K562 (cell line): ENCODE results near the gene RBPJL. TPM values are rescaled to one million over a fixed set of nuclear protein-coding genes. Genes with fewer than 3 reads are reported as not detected.

ENCODE experiments used
- ATAC-seq: fragments of 200-7000 bp; cut with Tn5 transposase; 3 replicates; pipeline ENCODE4 v1.9.1; 2020; ENCODE audit warnings: moderate library complexity
- BruUV-seq: library from RNA; stranded (reverse); fragments of 400-500 nt; replicated peaks from 2 replicates; lab custom pipeline; 2021; lab: Mats Ljungman, UMichigan
- CTCF ChIA-PET: fragments of 300-600 bp; formaldehyde crosslinking; extraction: SDS; loops from one replicate; lab custom pipeline; 2021; ENCODE audit warnings: low intra/inter-chr PET ratio; lab: Yijun Ruan, JAX
- POLR2A ChIA-PET: fragments of 300-600, 350-650 bp; sonication (Branson Sonifier 250); formaldehyde crosslinking; extraction: SDS; loops from one replicate; lab custom pipeline; 2021; ENCODE audit warnings: antibody characterized with exemption, inconsistent platforms; lab: Yijun Ruan, JAX
- DNase-seq, 4 experiments: peaks; one replicate each; pipeline versions ENCODE4 v3.0.0 to v3.0.0-alpha.2; 2011 to 2018; ENCODE audit warnings: low spot score in 3 of 4, mixed read lengths in 3 of 4; ENCODE audit errors: extremely low read depth in 1 of 4
- FAIRE-seq: peaks from 2 replicates; lab custom pipeline; 2011; peaks lifted over from hg19 to GRCh38; lab: Jason Lieb, UNC
- H2AFZ ChIP-seq: 2 replicates; pipeline ENCODE4 v1.6.0; 2011; ENCODE audit warnings: low read depth, low read length, control low read depth, inconsistent platforms
- H3K27ac ChIP-seq: fragments of 200-600 bp; 3 replicates; pipeline ENCODE4 v1.8.0; 2011; ENCODE audit warnings: low read depth, mild to moderate bottlenecking, control low read depth, inconsistent platforms, low read length, moderate library complexity, mixed read lengths; ENCODE audit errors: extremely low read depth
- H3K27me3 ChIP-seq, 2 experiments: fragments of 300-600 bp in 1 of 2; 2 replicates in 1 of 2; 3 replicates in 1 of 2; pipeline versions ENCODE4 v1.6.0 to v1.8.0; 2011; ENCODE audit warnings: inconsistent platforms in 2 of 2, low read length in 2 of 2, mild to moderate bottlenecking in 1 of 2, mixed read lengths in 1 of 2, moderate library complexity in 1 of 2; ENCODE audit not compliant: control insufficient read depth in 2 of 2, insufficient read depth in 2 of 2
- H3K36me3 ChIP-seq: fragments of 300-600 bp; 3 replicates; pipeline ENCODE4 v1.8.0; 2011; ENCODE audit warnings: mild to moderate bottlenecking, low read length, inconsistent platforms; ENCODE audit not compliant: control insufficient read depth, insufficient read depth
- H3K4me1 ChIP-seq, 2 experiments: fragments of 200-600 bp in 1 of 2; replicated peaks in 1 of 2; 2 replicates in 1 of 2; 3 replicates in 1 of 2; pipeline versions ENCODE4 v1.5.1 to v1.8.0; 2011; ENCODE audit warnings: inconsistent platforms in 2 of 2, low read length in 2 of 2, mild to moderate bottlenecking in 1 of 2, mixed read lengths in 1 of 2, moderate library complexity in 1 of 2; ENCODE audit not compliant: control insufficient read depth in 2 of 2, insufficient read depth in 2 of 2
- H3K4me2 ChIP-seq: 2 replicates; pipeline ENCODE4 v1.6.1; 2011; ENCODE audit warnings: low read length, control low read depth, inconsistent platforms, mixed read lengths; ENCODE audit not compliant: insufficient read depth
- H3K4me3 ChIP-seq: fragments of 200-600 bp; sonication (generic), shearing (Covaris generic); 2 replicates; pipeline ENCODE4 v1.5.1; 2016; ENCODE audit warnings: control low read depth, inconsistent platforms
- H3K79me2 ChIP-seq: fragments of 200-600 bp; 3 replicates; pipeline ENCODE4 v1.8.0; 2011; ENCODE audit warnings: low read length, inconsistent platforms; ENCODE audit not compliant: control insufficient read depth, insufficient read depth
- H3K9ac ChIP-seq, 2 experiments: 2 replicates each; pipeline versions ENCODE4 v1.6.0 to v1.6.1; 2011; ENCODE audit warnings: low read depth in 2 of 2, low read length in 2 of 2, control low read depth in 1 of 2, inconsistent platforms in 1 of 2, mild to moderate bottlenecking in 1 of 2, mixed read lengths in 1 of 2; ENCODE audit not compliant: insufficient read depth in 1 of 2
- H3K9me1 ChIP-seq: one replicate; pipeline ENCODE4 v1.6.0; 2011; ENCODE audit warnings: inconsistent platforms, mild to moderate bottlenecking, low read length, moderate library complexity; ENCODE audit not compliant: control insufficient read depth, insufficient read depth
- H3K9me3 ChIP-seq: replicated peaks from 2 replicates; pipeline ENCODE4 v1.5.1; 2011; ENCODE audit warnings: low read depth, low read length, inconsistent platforms; ENCODE audit not compliant: control insufficient read depth, insufficient read depth
- H4K20me1 ChIP-seq: replicated peaks from 2 replicates; pipeline ENCODE4 v1.6.1; 2011; ENCODE audit warnings: low read length, inconsistent platforms, mixed read lengths; ENCODE audit not compliant: control insufficient read depth, insufficient read depth
- ARID3A ChIP-seq: IDR thresholded peaks from 2 replicates; pipeline ENCODE4 v1.6.1; 2012; ENCODE audit warnings: low read depth, low read length, improper control_type of control experiment, borderline replicate concordance
- BRD4 ChIP-seq: fragments of 200-600 bp; sonication (generic); IDR thresholded peaks from 2 replicates; pipeline ENCODE4 v1.6.1; 2017; ENCODE audit warnings: inconsistent platforms
- CHAMP1 ChIP-seq: fragments of 450-650 bp; IDR thresholded peaks from 2 replicates; pipeline ENCODE4 v1.6.1; 2016; ENCODE audit warnings: mild to moderate bottlenecking
- ELF2 ChIP-seq: fragments of 250-450 bp; sonication (Bioruptor Pico); IDR thresholded peaks from 2 replicates; pipeline ENCODE4 v1.5.0; 2021; ENCODE audit warnings: mild to moderate bottlenecking
- NFYB ChIP-seq: IDR thresholded peaks from 2 replicates; pipeline ENCODE4 v1.6.1; 2011; ENCODE audit warnings: mild to moderate bottlenecking, moderate library complexity; ENCODE audit not compliant: insufficient read length; ENCODE audit errors: extremely low read depth
- PRDM10 ChIP-seq: fragments of 450-650 bp; IDR thresholded peaks from 2 replicates; pipeline ENCODE4 v1.6.1; 2018; ENCODE audit not compliant: partially characterized antibody
- RFX5 ChIP-seq: IDR thresholded peaks from 2 replicates; pipeline ENCODE4 v1.6.1; 2011; ENCODE audit warnings: low read depth, mild to moderate bottlenecking, improper control_type of control experiment, low read length
- STAT6 ChIP-seq: sonication (generic); formaldehyde crosslinking; IDR thresholded peaks from 2 replicates; pipeline ENCODE4 v1.8.1; 2023; ENCODE audit warnings: mild to moderate bottlenecking, missing genetic modification reagents
- TCF3 ChIP-seq: sonication (generic); formaldehyde crosslinking; IDR thresholded peaks from 2 replicates; pipeline ENCODE4 v1.4.0; 2020; ENCODE audit warnings: mild to moderate bottlenecking, missing genetic modification reagents
- ZC3H8 ChIP-seq: fragments of 450-650 bp; IDR thresholded peaks from 2 replicates; pipeline ENCODE4 v1.6.1; 2017
- ZNF668 ChIP-seq: fragments of 250-450 bp; sonication (Bioruptor Pico); IDR thresholded peaks from 2 replicates; pipeline ENCODE4 v1.8.0; 2022; ENCODE audit warnings: mild to moderate bottlenecking, inconsistent platforms
- WGBS: fragments of 100-300 bp; shearing (Covaris generic); methylation state at CpG from one replicate; pipeline ENCODE4 v1.1.6; 2016; ENCODE audit warnings: low coverage, mixed read lengths; ENCODE audit not compliant: insufficient coverage; ENCODE audit errors: missing lambda C conversion rate; 5-methylcytosine and 5-hydroxymethylcytosine counted together
- in situ Hi-C: fragments of 300-500 bp; cut with MboI; formaldehyde crosslinking; loops from 4 replicates; pipeline ENCODE4 v1.15.0; 2018; ENCODE audit warnings: inconsistent platforms, mixed read lengths
- intact Hi-C: fragments of 100-400 bp; cut with micrococcal nuclease; formaldehyde crosslinking; loops from 2 replicates; pipeline ENCODE4 v1.14.2; 2022
- polyA plus RNA-seq, 8 experiments: library from polyadenylated mRNA; depleted of rRNA in 4 of 8; stranded (reverse) in 5 of 8; unstranded in 3 of 8; fragments of >200 nt; fragmentation: Nextera tagmentation in 2 of 8; fragmentation: Illumina TruSeq in 1 of 8; extraction: Ambion mirVana in 2 of 8; extraction: Trizol in 1 of 8; gene quantifications; 2 replicates each; pipeline versions ENCODE4 v1.2.1 to v1.2.3, GENCODE V29; 2011 to 2014; ENCODE audit warnings: inconsistent platforms in 1 of 8, missing spikeins in 1 of 8
- total RNA-seq, 7 experiments: library from RNA; depleted of rRNA in 6 of 7; stranded (reverse); fragments of >200 nt in 6 of 7; fragmentation: Illumina TruSeq in 2 of 7; extraction: Trizol in 2 of 7; gene quantifications; 2 replicates each; pipeline versions ENCODE4 v1.2.1 to v1.2.3, GENCODE V29; 2011 to 2021; ENCODE audit warnings: low replicate concordance in 1 of 7

Gene RBPJL
- total and polyA plus RNA-seq, 9 of the 15 experiments (the other 6 are each of a cell fraction or from before 2014, with no cell fraction given): not detected

GRCh38 chr20:45359406-45360148, 52.9 kb downstream of the RBPJL start:
- ChIA-PET POLR2A (interaction anchor here (0.7 to 3.1 kb wide), 4 partner anchors 12 to 18 kb away, joined by 3 to 14 read pairs (median 6); no protein-coding TSS in a partner anchor), CTCF (no interaction called here)
- no peaks in the 10 kb centered on the region for H3K27me3 ChIP-seq
- ATAC-seq (no peak), DNase-seq (no peak), FAIRE-seq (no peak)
- no peaks in the 10 kb centered on the region for H4K20me1 ChIP-seq
- in situ Hi-C loops (no loop called here), intact Hi-C loops (loop anchor here (10.0 kb wide), 1 partner anchor 615 kb away; the partner anchor contains the start of gene ZNF335)
- H3K9ac ChIP-seq: no peak overlapping the region
- WGBS: 86% methylated on average over 8 of the region's 9 CpGs
- H3K4me2 ChIP-seq: no peak overlapping the region
- H2AFZ ChIP-seq: peak overlapping the region; percentile 96; the same call in 1 of the 2 replicates
- H3K9me1 ChIP-seq: no peaks in the 10 kb centered on the region
- peaks cover 9 to 30% of the 10 kb centered on the region in 2 experiments for H3K4me1 ChIP-seq
- peaks cover 10% of the 10 kb centered on the region for H3K79me2 ChIP-seq
- H3K4me3 ChIP-seq: no peak overlapping the region
- no peaks in the 10 kb centered on the region for H3K9me3 ChIP-seq
- H3K27ac ChIP-seq: no peak overlapping the region
- BruUV-seq: no TSS peak
- no peaks in the 10 kb centered on the region for H3K36me3 ChIP-seq
- TF ChIP-seq ZC3H8 (no peak), PRDM10 (no peak), ELF2 (CRISPR knock-in tag) (no peak), CHAMP1 (no peak), RFX5 (no peak), NFYB (no peak), STAT6 (CRISPR knock-in tag) (no peak), ZNF668 (CRISPR knock-in tag) (no peak), TCF3 (CRISPR knock-in tag) (no peak), ARID3A (no peak), BRD4 (no peak)
